Neural crest cell (in vitro differentiated cells): ENCODE results near the gene STARD3. TPM values are rescaled to one million over a fixed set of nuclear protein-coding genes. Genes with fewer than 3 reads are reported as not detected.

Experiments used
- DNase-seq: peaks from one replicate; pipeline ENCODE4 v3.0.0; 2021; ENCODE audit warnings: low read depth, mixed read lengths, low spot score
- H3K27ac Mint-ChIP-seq: one replicate; pipeline ENCODE4 v1.8.0; 2021; ENCODE audit warnings: mild to moderate bottlenecking, mixed read lengths; ENCODE audit not compliant: unreplicated experiment
- H3K27me3 Mint-ChIP-seq: 2 replicates; pipeline ENCODE4 v1.8.0; 2021; ENCODE audit warnings: low read depth, mild to moderate bottlenecking, mixed read lengths
- H3K36me3 Mint-ChIP-seq: 2 replicates; pipeline ENCODE4 v1.8.0; 2021; ENCODE audit warnings: low read depth, mild to moderate bottlenecking, mixed read lengths
- H3K4me1 Mint-ChIP-seq: 2 replicates; pipeline ENCODE4 v1.8.0; 2021; ENCODE audit warnings: mixed read lengths
- H3K4me3 Mint-ChIP-seq: one replicate; pipeline ENCODE4 v1.8.0; 2021; ENCODE audit warnings: mild to moderate bottlenecking, mixed read lengths
- H3K9me3 Mint-ChIP-seq: 2 replicates; pipeline ENCODE4 v1.8.0; 2021; ENCODE audit warnings: mixed read lengths
- total RNA-seq: library from RNA; stranded (reverse); gene quantifications from 2 replicates; pipeline ENCODE4 v1.2.1, GENCODE V29; 2021
- TF ChIP-seq, protein P1 (sequence below): fragments of 200-600 bp; sonication (generic); conservative IDR thresholded peaks from 2 replicates; pipeline ENCODE4 v1.5.0; 2021; ENCODE audit warnings: antibody characterized with exemption, mild to moderate bottlenecking

The STARD3 gene
- total RNA-seq, 1 donor from 2014 or later = 60.6 TPM

DNA sequence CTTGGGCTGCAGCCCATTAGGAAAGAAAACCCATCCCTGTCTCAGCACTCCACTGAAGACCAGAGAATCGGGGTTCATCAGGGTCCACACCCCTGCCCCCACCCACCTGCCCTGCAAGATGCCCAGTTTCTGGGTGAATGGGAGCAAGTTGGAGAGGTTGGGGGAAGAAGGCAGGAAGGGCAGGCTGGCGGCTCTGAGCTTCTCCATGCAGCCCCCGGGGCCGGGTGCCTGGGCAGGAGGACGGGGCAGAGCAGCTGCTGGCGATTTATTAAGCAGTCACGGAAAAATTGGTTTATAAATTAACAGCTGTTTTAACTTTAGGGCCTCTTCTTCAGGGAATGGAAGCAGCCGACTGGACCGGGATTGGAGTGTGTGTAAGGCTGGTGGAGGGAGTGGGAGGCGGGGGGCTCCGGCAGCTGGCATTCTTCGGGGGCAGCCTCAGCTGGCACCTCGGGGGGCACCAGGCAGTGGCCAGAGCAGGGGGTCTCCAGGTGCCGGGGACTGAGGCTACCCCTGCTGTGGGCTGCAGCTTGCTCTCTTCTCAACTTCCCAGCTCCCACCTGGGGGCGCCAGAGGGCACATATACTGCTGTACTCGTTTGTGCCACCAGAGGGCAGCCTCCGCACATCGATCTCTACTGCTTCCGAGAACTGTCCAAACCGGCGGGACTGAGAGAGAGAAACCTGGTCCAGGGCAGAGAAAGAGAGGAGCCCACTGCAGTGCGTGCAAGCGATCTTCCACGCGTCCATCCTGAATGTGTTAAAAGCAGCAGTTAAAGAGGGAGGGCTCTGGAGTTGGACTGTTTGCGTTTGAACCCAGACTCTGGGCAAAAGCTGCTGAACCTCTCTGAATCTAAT lies 15.2 kb upstream of the STARD3 start:
- peaks cover 10% of the 10 kb centered on the region for H3K4me1 Mint-ChIP-seq
- H3K9me3 Mint-ChIP-seq = no peaks in the 10 kb centered on the region
- DNase-seq = peak; percentile 98
- TF ChIP-seq, protein P1, sequence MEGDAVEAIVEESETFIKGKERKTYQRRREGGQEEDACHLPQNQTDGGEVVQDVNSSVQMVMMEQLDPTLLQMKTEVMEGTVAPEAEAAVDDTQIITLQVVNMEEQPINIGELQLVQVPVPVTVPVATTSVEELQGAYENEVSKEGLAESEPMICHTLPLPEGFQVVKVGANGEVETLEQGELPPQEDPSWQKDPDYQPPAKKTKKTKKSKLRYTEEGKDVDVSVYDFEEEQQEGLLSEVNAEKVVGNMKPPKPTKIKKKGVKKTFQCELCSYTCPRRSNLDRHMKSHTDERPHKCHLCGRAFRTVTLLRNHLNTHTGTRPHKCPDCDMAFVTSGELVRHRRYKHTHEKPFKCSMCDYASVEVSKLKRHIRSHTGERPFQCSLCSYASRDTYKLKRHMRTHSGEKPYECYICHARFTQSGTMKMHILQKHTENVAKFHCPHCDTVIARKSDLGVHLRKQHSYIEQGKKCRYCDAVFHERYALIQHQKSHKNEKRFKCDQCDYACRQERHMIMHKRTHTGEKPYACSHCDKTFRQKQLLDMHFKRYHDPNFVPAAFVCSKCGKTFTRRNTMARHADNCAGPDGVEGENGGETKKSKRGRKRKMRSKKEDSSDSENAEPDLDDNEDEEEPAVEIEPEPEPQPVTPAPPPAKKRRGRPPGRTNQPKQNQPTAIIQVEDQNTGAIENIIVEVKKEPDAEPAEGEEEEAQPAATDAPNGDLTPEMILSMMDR = peak; percentile 99
- H3K36me3 Mint-ChIP-seq = no peaks in the 10 kb centered on the region
- peaks cover 90% of the 10 kb centered on the region for H3K27me3 Mint-ChIP-seq
- no peak overlapping the region for H3K27ac Mint-ChIP-seq
- H3K4me3 Mint-ChIP-seq = peak overlapping the region; percentile 48

DNA sequence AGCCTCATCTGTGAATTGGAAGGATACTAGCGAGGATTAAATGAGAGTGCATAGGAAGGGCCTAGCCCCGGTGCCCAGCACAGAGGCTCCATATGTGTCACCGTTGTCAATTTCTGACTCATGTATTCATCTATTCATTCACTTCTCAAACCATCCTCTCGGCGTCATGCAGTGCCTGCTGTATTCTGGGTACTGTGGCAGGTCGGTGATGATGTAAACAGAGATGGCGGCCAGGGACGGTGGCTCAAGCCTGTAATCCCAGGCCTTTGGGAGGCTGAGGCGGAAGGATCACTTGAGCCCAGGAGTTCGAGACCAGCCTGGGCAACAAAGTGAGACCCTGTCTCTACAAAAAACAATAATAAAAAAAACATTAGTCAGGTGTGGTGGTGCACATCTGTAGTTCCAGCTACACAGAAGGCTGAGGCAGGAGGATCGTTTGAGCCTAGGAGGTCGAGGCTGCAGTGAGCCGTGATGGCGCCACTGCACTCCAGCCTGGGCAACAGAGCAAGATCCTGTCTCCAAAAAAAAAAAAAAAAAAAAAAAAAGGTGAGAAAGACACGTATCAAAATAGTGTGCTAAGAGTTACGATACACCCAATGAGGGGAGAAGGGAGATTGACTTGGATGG lies 14.5 kb upstream of the STARD3 start:
- Mint-ChIP-seq H3K4me3 (peak overlapping the region; percentile 48), H3K4me1 (peaks cover 10% of the 10 kb centered on the region), H3K9me3 (no peaks in the 10 kb centered on the region), H3K36me3 (no peaks in the 10 kb centered on the region), H3K27me3 (peaks cover 86% of the 10 kb centered on the region), H3K27ac (no peak overlapping the region)
- TF ChIP-seq, protein P1 = no peak
- DNase-seq = no peak

DNA sequence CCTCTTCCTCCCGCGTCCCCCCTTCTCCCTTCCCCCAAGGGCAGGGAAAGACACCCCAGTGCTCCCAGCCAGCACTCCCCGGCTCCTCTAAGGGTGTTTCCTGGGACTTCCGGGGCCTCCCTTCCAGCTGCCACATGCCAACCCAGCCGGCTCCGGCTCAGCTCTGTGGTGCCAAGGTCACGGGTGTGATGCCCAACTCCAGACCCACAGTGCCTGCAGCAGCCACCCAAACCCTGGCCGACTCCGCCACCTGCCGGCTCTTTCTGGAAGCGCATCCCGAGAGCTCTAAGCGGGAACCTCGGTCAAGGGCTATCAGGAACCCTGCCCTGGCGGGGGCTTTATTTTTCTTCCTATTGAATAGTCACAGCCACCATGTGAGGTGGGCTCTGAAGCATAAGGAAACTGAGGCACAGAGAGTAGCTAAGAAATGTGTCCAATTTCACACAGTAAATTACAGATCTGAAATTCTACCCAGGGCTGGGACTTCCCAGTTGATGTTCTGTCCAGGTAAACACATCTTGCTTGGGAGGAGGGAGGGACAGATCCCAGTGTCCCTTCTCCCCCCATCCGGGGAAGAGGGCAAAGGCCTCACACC lies 13.5 kb upstream of the STARD3 start:
- peak; percentile 94 for DNase-seq
- Mint-ChIP-seq H3K27ac (no peak overlapping the region), H3K36me3 (no peaks in the 10 kb centered on the region), H3K4me3 (peak overlapping the region; percentile 56), H3K4me1 (peaks cover 6% of the 10 kb centered on the region), H3K27me3 (peaks cover 90% of the 10 kb centered on the region), H3K9me3 (no peaks in the 10 kb centered on the region)
- TF ChIP-seq, protein P1 = peak; percentile 86

DNA sequence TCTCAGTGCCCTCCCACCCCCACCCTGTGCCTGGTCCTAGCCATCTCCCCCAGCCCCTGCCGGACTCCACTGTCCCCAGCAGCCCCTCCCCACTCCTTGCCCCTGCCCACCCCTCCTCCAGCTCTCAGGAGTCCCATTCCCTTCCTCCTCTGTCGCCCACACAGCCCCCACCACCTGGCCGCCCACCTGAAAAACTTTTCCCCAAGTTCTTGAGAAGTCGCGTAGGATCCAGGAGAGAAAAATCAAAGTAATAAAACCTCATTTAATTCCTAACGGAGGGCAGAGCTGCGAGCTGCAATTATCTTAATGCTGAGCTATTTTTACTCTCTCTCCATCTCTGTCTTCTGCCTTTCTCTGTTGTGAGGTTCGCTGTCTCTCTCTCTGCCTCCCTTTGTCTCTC lies 12.6 kb upstream of the STARD3 start:
- peaks cover 90% of the 10 kb centered on the region for H3K27me3 Mint-ChIP-seq
- H3K9me3 Mint-ChIP-seq = no peaks in the 10 kb centered on the region
- no peak overlapping the region for H3K4me3 Mint-ChIP-seq
- no peak for DNase-seq
- no peak overlapping the region for H3K27ac Mint-ChIP-seq
- TF ChIP-seq, protein P1 = no peak
- peaks cover 5% of the 10 kb centered on the region for H3K4me1 Mint-ChIP-seq
- H3K36me3 Mint-ChIP-seq = no peaks in the 10 kb centered on the region

DNA sequence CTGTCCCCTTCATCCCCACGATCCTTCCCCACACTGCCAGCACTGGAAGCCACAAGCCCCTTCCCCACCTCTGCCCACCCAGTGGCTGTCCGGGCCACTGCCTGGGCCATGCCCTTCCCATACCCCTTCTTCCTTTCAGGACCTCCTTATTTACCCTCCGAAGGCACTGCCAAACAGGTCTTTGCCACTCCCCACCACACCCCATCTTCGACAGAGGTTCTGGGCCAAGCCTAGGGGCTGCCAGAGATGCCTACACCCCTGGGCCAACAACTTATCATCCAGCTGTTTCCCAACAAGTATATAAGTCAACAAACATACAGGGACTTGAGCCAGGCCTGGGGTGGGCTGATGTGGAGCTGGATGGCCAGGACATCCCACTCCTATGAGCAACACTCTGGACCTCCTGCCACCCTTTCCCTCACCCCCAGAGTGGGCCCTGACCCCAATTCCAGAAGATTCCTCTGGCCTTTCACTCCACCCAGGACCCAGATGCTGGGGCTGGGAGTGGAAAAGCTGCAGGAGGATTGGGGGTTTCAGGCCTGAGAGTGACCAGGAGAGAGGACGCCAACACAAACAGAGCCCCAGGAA lies 11.7 kb upstream of the STARD3 start:
- no peak for DNase-seq
- TF ChIP-seq, protein P1 = no peak
- Mint-ChIP-seq H3K4me3 (no peak overlapping the region), H3K27me3 (peaks cover 90% of the 10 kb centered on the region), H3K9me3 (no peaks in the 10 kb centered on the region), H3K4me1 (peaks cover 5% of the 10 kb centered on the region), H3K27ac (no peak overlapping the region), H3K36me3 (no peaks in the 10 kb centered on the region)
